HCT116 (cell line): Measurements from ENCODE around the gene DDX28. TPM values are rescaled to one million over a fixed set of nuclear protein-coding genes. Genes with fewer than 3 reads are reported as not detected.

Experiments
- ATAC-seq: fragments of 200-7000 bp; cut with Tn5 transposase; 2 replicates; pipeline ENCODE4 v1.9.1; 2020; ENCODE audit warnings: mild to moderate bottlenecking, moderate library complexity
- BruUV-seq: library from RNA; stranded (reverse); fragments of 400-500 nt; replicated peaks from 2 replicates; lab custom pipeline; 2021; lab: Mats Ljungman, UMichigan
- CTCF ChIA-PET: fragments of 300-600 bp; sonication (Branson Sonifier 250); formaldehyde crosslinking; loops from one replicate; lab custom pipeline; 2021; ENCODE audit warnings: antibody characterized with exemption; lab: Charles Lee
- POLR2A ChIA-PET: fragments of 300-600, 350-600 bp; sonication (Branson Sonifier 250); formaldehyde crosslinking; loops from one replicate; lab custom pipeline; 2021; ENCODE audit warnings: antibody characterized with exemption; lab: Charles Lee
- RAD21 ChIA-PET, 2 experiments: fragments of 300-600 bp; sonication (Branson Sonifier 250); formaldehyde crosslinking; loops; one replicate each; lab custom pipeline; 2023; ENCODE audit warnings: low total read pairs in 2 of 2; ENCODE audit not compliant: uncharacterized antibody in 2 of 2, unreplicated experiment in 2 of 2, low non-redundant PET in 1 of 2; lab: Charles Lee
- DNase-seq: peaks from one replicate; pipeline ENCODE4 v3.0.0-alpha.2; 2010; ENCODE audit warnings: low read depth, low spot score
- H2AFZ ChIP-seq: fragments of 200-600 bp; shearing (Covaris generic), sonication (generic); 2 replicates; pipeline ENCODE4 v1.6.1; 2017; ENCODE audit warnings: low read depth, mixed run types, mixed read lengths, antibody characterized with exemption, low read length; ENCODE audit not compliant: poor library complexity, severe bottlenecking
- H3K27ac ChIP-seq: 2 replicates; pipeline ENCODE4 v1.5.1; 2012; ENCODE audit warnings: low read depth, low read length
- H3K27me3 ChIP-seq: fragments of 200-600 bp; sonication (generic); 2 replicates; pipeline ENCODE4 v1.6.1; 2016; ENCODE audit warnings: mixed run types, low read length, mixed read lengths; ENCODE audit not compliant: insufficient read depth
- H3K36me3 ChIP-seq, 2 experiments: fragments of 200-500 bp in 1 of 2; fragments of 200-600 bp in 1 of 2; sonication (Bioruptor generic) in 1 of 2; sonication (generic) in 1 of 2; 2 replicates each; pipeline versions ENCODE4 v1.5.1 to v1.6.1; 2014 to 2016; ENCODE audit warnings: low read length in 2 of 2, inconsistent platforms in 1 of 2, mixed read lengths in 1 of 2, mixed run types in 1 of 2; ENCODE audit not compliant: insufficient read depth in 2 of 2, control insufficient read depth in 1 of 2
- H3K4me1 ChIP-seq, 2 experiments: fragments of 200-600 bp in 1 of 2; sonication (generic) in 1 of 2; 2 replicates each; pipeline versions ENCODE4 v1.5.1 to v1.6.1; 2012 to 2017; ENCODE audit warnings: low read length in 2 of 2, inconsistent platforms in 1 of 2, mild to moderate bottlenecking in 1 of 2, mixed read lengths in 1 of 2, mixed run types in 1 of 2, moderate library complexity in 1 of 2; ENCODE audit not compliant: insufficient read depth in 2 of 2, control insufficient read depth in 1 of 2
- H3K4me2 ChIP-seq: fragments of 200-600 bp; sonication (generic); 2 replicates; pipeline ENCODE4 v1.6.1; 2017; ENCODE audit warnings: mixed run types, low read length, mixed read lengths
- H3K4me3 ChIP-seq, 2 experiments: fragments of 200-600 bp in 1 of 2; sonication (generic) in 1 of 2; replicated peaks in 1 of 2; 2 replicates each; pipeline ENCODE4 v1.5.1; 2011 to 2016; ENCODE audit warnings: low read length in 2 of 2, control low read depth in 1 of 2, low read depth in 1 of 2, mild to moderate bottlenecking in 1 of 2, mixed read lengths in 1 of 2, mixed run types in 1 of 2
- H3K79me2 ChIP-seq: fragments of 200-600 bp; sonication (generic); 2 replicates; pipeline ENCODE4 v1.6.1; 2017; ENCODE audit warnings: mild to moderate bottlenecking, mixed run types, low read length, moderate library complexity, mixed read lengths; ENCODE audit not compliant: insufficient read depth
- H3K9ac ChIP-seq: fragments of 200-600 bp; sonication (generic); 2 replicates; pipeline ENCODE4 v1.6.1; 2016; ENCODE audit warnings: low read length, mixed read lengths
- H3K9me2 ChIP-seq: fragments of 200-600 bp; sonication (generic), shearing (Covaris generic); 2 replicates; pipeline ENCODE4 v1.6.1; 2017; ENCODE audit warnings: mixed run types, mild to moderate bottlenecking, moderate library complexity; ENCODE audit not compliant: insufficient read depth
- H3K9me3 ChIP-seq, 2 experiments: fragments of 200-500 bp in 1 of 2; fragments of 200-600 bp in 1 of 2; sonication (Bioruptor generic) in 1 of 2; sonication (generic) in 1 of 2; 2 replicates each; pipeline ENCODE4 v1.6.1; 2014 to 2017; ENCODE audit warnings: low read length in 2 of 2, mixed read lengths in 2 of 2, inconsistent platforms in 1 of 2, low read depth in 1 of 2, mild to moderate bottlenecking in 1 of 2, mixed run types in 1 of 2, moderate library complexity in 1 of 2; ENCODE audit not compliant: control insufficient read depth in 1 of 2, insufficient read depth in 1 of 2
- H4K20me1 ChIP-seq: fragments of 200-600 bp; sonication (generic), shearing (Covaris generic); 2 replicates; pipeline ENCODE4 v1.6.1; 2017; ENCODE audit warnings: mixed run types, mild to moderate bottlenecking, moderate library complexity; ENCODE audit not compliant: insufficient read depth
- CEBPB ChIP-seq: IDR thresholded peaks from 2 replicates; pipeline ENCODE4 v1.6.1; 2012; ENCODE audit warnings: low read depth
- ELF1 ChIP-seq: IDR thresholded peaks from 2 replicates; pipeline ENCODE4 v1.6.1; 2012; ENCODE audit warnings: low read depth, borderline replicate concordance
- EZH2phosphoT487 ChIP-seq: fragments of 200-600 bp; IDR thresholded peaks from 2 replicates; pipeline ENCODE4 v1.6.1; 2018; ENCODE audit warnings: antibody characterized with exemption, borderline replicate concordance
- FOSL1 ChIP-seq: IDR thresholded peaks from 2 replicates; pipeline ENCODE4 v1.6.1; 2012; ENCODE audit warnings: low read depth
- MAX ChIP-seq: IDR thresholded peaks from 2 replicates; pipeline ENCODE4 v1.6.1; 2012
- POLR2A ChIP-seq: IDR thresholded peaks from 2 replicates; pipeline ENCODE4 v1.7.0; 2011; ENCODE audit warnings: borderline replicate concordance; ENCODE audit not compliant: insufficient read depth, insufficient read length; ENCODE audit errors: extremely low read depth
- REST ChIP-seq: IDR thresholded peaks from 2 replicates; pipeline ENCODE4 v1.6.1; 2012; ENCODE audit warnings: low read depth
- SP1 ChIP-seq: IDR thresholded peaks from 2 replicates; pipeline ENCODE4 v1.6.1; 2012; ENCODE audit warnings: low read depth
- YY1 ChIP-seq: IDR thresholded peaks from 2 replicates; pipeline ENCODE4 v1.6.1; 2011; ENCODE audit warnings: low read length, low read depth, moderate library complexity, mild to moderate bottlenecking; ENCODE audit not compliant: insufficient replicate concordance; ENCODE audit errors: extremely low read depth
- ZNF274 ChIP-seq: fragments of 200-500 bp; sonication (Bioruptor generic); IDR thresholded peaks from 2 replicates; pipeline ENCODE4 v1.6.1; 2014; ENCODE audit warnings: mild to moderate bottlenecking, low read depth, low read length, inconsistent platforms
- intact Hi-C: fragments of 100-400 bp; cut with micrococcal nuclease; formaldehyde crosslinking; loops from 2 replicates; pipeline ENCODE4 v1.10.0; 2022
- total RNA-seq: library from RNA; stranded (reverse); gene quantifications from one replicate; pipeline ENCODE4 v1.2.1, GENCODE V29; 2021; ENCODE audit not compliant: unreplicated experiment

Gene DDX28
- total RNA-seq, 1 experiment from 2014 or later, result 13.8 TPM

- H3K79me2 ChIP-seq, result no peaks in the 10 kb centered on the region
- H4K20me1 ChIP-seq, result no peaks in the 10 kb centered on the region
- ChIA-PET POLR2A (no interaction called here), RAD21 (no interaction called here), CTCF (no interaction called here)
- no peak overlapping the region for H3K27ac ChIP-seq
- H3K4me3 ChIP-seq, result no peak overlapping the region
- no TSS peak for BruUV-seq
- no peaks in the 10 kb centered on the region for H3K9me3 ChIP-seq
- no peak for DNase-seq
- no peak overlapping the region for H3K4me2 ChIP-seq
- ATAC-seq, result no peak
- H3K9me2 ChIP-seq, result no peaks in the 10 kb centered on the region
- TF ChIP-seq ZNF274 (no peak), MAX (no peak), POLR2A (no peak), SP1 (no peak), CEBPB (no peak), ELF1 (no peak), EZH2phosphoT487 (no peak), REST (no peak), YY1 (no peak), FOSL1 (no peak)
- H3K36me3 ChIP-seq, result peaks cover 4 to 41% of the 10 kb centered on the region in 2 experiments; a peak in 2 of 4 replicates
- no peak overlapping the region for H3K9ac ChIP-seq
- H3K4me1 ChIP-seq, result no peaks in the 10 kb centered on the region
- intact Hi-C loops, result no loop called here
- no peaks in the 10 kb centered on the region for H3K27me3 ChIP-seq
- no peak overlapping the region for H2AFZ ChIP-seq
These were observed 32.4 kb upstream of the DDX28 start for GRCh38 chr16:68055395-68055794.
